COLO668 (cell line): ENCODE results near the gene RGS2.
A peak's percentile ranks its signal among the peaks of the same experiment; 100 is the strongest.

Source experiments
- DNase-seq: peaks from one replicate; lab custom pipeline; 2025; ENCODE audit not compliant: unreplicated experiment; lab: John Stamatoyannopoulos, UW

Gene RGS2

DNA sequence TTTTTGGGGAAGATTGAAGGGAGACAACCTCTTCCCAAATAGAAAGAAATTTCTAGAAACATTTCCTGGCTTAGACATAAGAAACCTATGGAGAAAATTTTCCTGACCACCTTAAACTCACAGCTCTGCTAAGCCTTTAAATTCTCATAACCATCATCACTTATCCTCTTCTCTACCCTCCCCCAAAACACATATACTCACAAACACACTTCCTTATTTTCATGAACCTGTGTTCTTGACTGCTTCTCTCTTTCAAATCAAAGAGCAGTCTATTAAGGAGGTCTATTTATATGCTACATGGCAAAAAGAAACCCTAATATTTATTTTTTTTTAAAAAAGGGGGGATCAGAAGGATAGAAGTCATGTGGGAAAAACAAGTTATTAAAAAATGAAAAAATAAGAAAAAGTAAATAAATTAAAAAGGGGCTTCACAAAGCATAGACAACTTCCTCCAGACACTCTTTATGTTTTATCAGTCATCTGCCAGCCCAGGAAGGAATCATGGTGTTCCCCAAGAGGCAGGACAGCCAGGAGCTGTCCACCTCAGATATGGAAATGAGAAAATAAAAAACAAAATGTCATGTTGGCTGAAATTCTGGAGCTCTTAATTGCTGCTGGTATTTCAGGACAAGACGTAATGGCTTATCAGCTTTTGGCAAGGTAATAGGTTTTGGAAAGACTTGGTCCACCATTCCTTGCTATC is 12.8 kb upstream of the RGS2 start:
- DNase-seq = no peak

DNA sequence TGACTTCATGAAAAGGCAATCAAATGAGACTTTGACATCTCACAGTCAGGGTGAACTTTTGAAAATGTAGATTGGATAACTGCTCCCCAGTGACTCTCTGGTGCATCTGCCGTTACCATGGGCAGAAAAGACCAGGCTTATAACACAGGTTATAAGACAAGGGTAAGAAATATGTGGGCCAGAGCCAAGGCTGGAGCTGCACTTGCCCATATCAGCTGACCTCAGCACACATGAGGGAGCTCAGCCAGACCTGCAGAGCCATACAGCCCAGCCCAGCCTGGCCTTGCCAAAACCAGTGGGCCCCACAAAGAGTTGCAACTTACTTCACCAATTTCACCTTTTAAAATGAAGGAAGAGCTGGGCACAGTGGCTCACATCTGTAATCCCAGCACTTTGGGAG is 11.7 kb upstream of the RGS2 start:
- DNase-seq = no peak

DNA sequence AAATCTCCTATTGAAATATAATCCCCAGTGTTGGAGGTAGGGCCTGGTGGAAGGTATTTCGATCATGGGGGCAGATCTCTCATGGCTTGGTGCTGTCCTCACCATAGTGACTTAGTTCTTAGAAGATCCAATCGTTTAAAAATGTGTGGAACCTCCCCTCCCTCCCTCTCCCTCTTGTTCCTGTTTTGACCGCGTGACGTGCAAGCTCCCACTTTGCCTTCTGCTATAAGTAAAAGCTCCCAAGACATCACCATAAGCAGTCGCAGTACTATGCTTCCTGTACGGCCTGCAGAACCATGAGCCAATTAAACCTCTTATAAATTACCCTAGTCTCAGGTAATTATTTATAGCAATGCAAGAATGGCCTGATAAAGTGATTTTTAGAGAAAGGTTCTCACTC is 10.9 kb upstream of the RGS2 start:
- DNase-seq = no peak

DNA sequence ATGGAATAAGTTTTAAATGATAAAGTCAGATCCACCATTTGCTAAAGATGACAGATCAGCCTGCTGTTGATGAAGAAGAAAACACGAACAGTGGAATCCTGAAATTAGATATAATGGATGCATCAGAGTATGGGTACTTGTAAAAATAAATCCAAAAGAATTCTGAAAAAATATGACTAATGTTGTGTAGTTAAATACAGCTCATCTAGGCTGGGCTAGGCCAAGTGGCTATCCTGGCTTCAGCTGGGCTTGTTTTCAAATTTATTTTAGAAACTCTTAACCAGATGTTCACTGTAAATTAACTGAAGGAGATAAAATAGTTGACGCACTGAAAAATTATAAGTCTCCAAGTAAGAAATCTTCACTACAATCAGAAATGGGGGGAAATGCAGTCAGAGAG is 7.4 kb upstream of the RGS2 start:
- no peak for DNase-seq

DNA sequence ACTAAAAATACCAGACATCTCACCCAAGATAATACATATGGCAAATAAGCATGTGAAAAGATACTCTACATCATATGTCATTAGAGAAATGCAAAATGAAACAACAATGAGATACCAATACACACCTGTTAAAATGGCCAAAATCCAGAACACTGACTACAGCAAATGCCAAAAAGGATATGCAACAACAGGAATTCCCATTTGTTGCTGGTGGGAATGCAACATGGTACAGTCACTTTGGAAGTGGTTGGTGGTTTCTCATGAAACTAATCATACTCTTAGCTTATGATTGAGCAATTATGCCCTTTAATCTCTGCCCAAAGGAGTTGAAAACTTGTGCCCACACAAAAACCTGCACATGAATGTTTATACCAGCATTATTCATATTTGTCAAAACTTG is 6.4 kb upstream of the RGS2 start:
- DNase-seq = no peak

DNA sequence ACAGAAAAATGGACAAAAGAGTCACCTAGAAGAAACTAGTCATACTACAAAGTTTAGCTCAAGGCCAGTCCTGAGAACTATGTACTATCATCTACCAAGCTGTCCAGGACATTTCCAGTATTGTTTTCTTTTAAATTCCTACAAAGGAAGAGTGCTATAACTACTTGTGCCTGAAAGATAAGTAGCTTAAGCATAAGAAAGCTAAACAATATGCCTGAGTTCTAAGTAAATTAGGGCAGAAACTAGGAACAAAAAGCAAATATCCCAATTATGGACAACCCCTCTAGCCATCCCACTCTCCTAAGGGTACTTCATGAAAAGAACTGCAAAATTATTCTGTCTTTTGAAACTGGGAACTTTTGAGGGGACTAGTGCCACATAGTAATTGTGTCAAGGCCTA is 5.3 kb upstream of the RGS2 start:
- DNase-seq = no peak

DNA sequence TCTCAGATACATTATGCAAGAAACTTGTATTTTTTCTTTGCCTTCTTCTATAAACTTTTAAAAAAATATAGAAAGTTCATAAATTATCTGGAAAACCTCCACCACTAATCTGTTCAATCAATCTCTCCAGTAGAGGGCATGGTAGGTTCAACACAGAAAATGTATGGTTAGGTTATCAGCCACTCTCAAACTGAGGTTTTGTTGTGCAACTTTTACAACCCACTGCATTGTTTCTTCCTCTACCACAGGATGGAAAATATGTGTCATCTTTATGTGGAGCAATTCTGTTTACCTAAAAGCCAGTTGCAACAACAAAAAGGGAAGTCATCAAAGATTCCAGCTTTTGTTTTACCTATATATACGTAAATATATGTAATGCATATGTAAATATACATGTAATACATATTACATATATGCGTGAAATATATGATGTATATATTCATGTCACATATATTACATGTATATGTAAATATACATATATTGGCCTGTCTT is 3.0 kb upstream of the RGS2 start:
- no peak for DNase-seq

DNA sequence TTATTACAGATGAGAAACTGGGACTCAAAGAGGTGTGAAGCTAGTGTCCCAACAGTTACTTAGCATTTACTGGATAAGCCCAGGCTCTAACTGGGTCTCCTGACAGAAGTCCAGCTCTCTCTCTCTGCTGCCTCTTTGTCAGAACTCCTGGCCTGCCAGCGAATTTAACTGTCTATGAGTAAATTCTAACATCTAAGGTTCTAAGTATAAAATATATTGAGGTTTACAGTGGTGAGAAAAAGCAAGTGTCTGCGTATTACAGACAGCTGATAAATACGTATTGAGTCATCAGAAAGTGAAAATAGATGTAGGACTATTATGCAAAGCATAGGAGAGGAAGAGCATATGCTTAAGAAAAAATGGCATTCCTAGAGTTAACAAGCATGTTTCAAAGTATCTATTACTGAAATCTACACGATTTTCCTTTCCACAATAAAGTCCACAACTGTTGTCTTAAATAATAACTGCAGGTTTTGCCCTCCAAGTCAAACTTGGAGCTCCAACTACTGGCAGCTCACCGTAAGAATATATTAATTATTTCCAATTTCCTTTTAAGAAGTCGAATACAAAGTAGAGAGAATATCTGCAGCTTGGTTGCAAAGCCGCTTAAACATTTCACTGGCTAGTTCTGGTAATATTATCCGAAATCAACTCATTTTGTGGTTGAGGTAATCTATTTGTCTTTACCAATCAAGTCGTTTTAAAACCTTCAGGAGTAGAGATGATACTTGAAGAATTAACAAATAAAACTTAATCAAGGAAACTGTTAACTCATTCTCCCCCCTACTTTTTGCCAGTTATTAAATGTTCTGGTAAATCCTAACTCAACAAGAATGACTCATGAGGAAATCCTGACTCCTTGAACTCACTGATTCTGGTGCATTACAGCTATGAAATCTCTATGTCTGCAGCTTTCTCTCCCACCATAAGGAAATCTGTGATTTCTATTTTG is 1.4 kb upstream of the RGS2 start:
- DNase-seq = no peak

DNA sequence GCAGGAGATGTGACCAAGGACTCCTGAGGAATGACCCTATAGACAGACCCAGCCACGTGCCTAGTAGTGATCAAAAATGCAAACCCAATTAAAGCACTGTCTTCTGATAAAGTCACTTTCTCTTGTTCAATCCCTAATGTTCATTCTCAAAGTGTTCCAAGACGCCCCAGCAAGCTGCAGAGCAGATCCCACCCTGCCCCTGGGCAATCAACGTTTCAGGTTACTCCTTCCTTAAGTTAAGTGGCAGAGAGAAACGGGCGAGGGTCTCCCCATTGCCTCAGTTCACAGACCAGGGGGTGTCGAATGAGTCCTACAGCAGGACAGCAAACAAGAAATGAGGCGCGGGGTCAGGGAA is 699 bp upstream of the RGS2 start:
- no peak for DNase-seq

DNA sequence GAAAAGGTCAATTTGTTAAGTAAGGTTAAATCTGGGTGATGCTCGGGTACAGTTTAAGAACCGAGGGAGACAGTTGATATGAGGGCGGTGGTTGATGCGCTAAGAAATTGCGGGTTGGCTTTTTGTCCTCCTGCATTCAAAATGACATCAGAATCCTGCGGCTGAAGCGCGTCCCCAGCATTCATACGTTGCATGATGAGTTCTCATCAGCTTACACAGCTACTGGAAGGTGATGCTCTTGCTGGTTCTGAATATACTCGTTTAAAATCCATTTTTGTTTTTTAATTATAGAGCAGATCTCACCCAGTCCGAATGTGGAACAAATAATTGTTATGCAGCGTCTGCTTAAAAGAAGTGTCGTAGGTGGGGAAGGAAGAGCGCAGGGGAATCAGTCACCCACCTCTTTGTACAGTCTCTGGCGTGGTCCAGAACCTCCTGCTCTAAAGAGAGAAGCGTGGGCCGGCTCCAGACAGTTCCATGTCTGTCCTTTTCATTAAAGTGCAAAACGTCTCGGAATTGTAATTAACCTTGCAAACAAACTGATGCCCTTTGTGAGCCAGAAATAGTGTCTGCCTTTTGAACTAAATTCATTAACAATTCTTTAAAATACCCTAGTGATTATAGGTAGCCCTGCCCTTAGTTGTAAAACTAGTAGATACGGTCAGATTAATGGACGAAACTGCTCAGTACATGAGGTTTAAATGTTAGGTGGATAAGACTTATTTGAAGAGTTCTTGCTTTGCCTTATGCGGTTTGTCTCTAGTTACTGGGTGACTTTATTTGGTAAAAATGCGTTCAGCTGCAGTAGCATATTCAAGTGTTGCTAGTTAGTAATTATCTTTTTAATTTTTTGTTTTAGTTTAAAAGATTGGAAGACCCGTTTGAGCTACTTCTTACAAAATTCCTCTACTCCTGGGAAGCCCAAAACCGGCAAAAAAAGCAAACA is 741 bp downstream of the RGS2 start:
- DNase-seq = peak; percentile 60

DNA sequence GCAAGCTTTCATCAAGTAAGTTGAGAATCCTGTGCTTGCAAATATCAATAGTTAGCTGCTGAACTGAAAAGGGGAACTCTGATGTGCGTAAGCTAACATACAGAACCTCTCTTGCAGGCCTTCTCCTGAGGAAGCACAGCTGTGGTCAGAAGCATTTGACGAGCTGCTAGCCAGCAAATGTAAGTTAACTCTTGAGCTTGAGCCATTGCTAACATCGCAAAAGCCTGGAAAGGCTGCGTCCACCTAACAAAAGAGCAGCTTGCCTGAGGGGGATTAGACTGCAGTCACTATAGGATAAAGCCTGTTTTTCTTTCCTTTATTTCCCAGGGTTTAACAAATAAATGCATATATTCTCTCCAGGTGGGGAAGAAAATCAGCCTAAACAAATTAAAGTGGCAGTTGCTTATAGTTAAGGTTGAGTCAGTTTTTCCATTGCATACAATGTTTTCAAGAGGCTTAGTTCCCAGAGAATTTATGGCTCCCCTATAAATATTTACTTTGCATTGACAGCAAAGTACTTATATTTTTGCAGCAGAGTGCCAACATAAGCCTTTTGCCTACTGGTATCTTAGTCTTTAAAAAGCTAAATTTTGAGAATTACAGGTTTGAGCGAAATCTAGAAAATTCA is 1.5 kb downstream of the RGS2 start:
- peak; percentile 34 for DNase-seq

DNA sequence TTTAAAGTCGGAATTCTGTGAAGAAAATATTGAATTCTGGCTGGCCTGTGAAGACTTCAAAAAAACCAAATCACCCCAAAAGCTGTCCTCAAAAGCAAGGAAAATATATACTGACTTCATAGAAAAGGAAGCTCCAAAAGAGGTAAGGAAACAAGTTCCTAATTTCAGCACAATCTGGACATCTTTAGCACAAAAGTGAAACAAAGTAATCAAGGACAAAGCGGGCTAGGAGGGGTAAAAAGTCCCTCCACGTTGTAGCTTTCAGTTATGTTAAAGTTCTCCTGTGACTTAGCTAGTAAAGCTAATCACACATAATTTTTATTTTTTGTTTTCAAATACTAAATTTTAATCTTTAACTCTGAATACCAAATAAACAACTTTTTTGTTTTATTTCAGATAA is 2.2 kb downstream of the RGS2 start:
- no peak for DNase-seq

DNA sequence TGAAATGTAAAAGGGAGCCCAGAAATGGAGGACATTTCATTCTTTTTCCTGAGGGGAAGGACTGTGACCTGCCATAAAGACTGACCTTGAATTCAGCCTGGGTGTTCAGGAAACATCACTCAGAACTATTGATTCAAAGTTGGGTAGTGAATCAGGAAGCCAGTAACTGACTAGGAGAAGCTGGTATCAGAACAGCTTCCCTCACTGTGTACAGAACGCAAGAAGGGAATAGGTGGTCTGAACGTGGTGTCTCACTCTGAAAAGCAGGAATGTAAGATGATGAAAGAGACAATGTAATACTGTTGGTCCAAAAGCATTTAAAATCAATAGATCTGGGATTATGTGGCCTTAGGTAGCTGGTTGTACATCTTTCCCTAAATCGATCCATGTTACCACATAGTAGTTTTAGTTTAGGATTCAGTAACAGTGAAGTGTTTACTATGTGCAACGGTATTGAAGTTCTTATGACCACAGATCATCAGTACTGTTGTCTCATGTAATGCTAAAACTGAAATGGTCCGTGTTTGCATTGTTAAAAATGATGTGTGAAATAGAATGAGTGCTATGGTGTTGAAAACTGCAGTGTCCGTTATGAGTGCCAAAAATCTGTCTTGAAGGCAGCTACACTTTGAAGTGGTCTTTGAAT is 2.9 kb downstream of the RGS2 start:
- no peak for DNase-seq

DNA sequence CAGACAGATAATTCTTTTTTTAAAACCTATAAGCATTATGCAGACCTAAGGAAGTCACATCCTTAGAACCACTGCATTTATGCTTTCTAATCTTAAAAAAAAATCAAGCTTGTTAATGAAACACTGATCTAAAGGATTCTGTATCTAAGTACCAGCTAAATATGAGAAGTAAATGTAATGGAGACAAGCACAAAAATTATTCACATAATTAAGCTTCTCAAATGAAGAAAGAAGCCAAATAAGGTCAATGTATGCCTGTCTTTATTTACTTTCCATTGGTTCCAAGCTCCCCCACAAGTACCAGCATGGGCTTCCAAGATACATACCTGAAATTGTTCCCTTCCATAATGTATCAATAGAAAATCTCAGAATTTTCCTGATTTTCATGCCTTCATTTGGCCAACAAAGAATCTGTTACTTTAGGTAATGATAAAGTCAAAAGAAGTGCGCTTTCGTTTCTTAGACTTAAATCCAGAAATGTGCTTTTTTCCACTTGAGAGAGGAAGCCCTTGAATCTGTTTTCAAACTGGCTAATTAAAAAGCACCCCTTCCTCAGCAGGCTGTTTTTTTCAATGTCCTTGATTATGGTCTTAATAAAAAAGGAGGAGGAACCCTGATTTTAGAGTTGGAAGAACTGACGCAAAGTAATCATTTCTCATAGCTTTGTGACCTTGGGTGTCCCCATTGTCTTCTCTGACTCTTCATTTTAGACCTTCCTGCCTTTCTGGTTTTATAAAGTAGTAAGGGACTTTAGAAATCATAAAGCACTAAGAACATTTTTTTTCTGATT is 3.8 kb downstream of the RGS2 start:
- no peak for DNase-seq

DNA sequence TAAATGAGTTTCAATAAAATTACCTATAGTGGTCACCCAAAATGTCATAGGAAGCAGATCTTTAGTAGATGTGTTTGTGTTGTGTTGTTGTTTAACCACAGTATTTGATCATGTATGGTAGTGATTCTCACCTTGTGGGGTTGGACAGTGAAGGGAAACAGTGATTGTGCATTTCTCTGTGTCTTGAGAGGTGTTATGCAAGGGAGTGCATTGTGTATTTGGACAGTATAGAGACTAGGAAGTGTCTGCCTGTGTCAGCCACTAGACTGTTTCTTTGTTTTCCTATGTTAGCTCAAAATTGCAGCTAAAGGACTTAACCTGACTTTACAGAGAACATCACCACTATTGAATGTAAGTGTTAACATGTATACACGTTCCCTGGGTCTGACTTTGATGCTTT is 6.0 kb downstream of the RGS2 start:
- no peak for DNase-seq

DNA sequence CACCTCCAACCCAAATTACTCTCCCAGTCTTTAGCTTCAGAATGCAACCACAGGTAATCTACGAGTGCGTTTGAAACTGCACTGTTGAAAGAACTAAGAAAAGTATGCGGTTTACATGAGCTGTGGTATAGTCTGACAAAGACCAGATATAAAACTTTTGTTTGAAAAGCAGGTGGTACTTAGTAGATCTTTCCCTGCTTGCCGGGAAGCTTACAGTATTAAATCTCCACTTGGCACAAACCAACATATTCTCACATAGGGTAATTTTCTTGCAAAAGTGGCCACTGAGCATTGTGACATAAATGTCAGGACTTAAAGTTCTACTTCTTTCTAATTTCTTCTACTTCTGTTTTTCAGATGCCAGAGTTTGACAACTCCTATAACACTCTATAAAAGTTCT is 8.4 kb downstream of the RGS2 start:
- DNase-seq = no peak

DNA sequence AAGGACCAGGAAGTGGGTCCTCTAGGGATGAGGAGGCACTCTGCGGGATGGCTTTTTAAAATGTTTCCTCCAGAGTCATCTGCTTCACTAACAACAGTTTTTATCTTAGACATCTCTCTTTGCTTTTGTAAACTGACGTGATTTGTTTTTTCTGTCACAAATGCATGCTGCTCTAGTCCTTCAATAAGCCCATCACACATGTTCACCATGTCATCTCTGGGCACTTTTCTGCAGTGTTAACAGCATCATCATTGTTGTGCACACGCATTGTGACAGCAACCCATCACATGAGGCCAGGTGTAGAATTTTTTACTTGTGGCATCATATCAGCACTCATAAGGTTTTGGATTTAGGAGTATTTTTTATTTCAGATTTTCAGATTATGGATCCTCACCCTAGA is 12.5 kb downstream of the RGS2 start:
- DNase-seq = no peak

DNA sequence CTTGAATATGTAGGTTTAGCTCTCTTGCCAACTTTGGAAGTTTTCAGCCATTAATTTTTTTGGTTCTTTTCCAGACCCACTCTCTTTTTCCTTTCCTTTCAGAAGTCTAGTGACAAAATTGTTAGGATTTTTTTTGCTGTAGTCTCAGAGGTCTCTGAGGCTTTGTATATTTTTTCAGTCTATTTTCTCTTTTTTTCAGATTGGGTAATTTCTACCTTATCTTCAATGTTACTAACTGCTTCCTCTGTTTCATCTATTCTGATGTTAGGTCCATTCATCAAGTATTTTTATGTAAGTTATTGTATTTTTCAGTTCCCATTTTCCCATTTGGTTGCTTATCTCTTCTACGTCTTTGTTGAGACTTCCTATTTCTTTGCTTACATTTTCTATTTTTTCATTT is 15.7 kb downstream of the RGS2 start:
- no peak for DNase-seq

DNA sequence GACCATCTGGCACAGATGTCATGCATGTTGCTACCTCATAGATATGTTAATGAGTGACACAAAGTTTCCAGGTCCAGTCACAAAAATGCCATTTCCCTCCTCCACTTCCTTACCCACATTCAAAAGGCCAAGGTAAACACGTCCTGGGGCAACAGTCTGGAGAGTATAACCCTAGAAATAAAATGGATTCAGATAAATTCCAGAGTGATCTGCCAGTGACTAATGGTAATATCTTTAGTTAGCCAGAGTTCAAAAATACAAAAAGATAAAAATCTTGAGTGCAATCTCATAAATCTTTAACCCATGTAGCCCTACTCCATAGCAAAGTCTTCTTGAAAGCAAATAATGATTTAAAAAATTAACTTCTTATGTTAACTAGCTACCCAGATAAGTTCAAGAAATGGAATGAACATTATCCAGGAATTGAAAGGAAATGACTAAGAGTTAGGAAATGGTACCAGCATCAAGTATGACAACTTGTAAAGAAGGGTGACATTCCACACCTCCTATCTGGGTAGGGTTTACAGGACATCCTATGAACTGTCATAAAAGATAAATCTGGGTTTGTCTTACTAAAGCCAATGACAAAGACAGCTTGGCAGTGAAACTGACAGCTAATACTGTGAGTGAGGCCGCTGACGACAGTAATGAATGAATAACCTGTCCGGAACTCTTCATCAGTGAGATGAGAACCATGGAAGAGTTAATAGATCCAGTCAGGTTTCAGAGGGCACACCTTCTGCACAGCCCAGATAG is 18.1 kb downstream of the RGS2 start:
- DNase-seq = no peak
